H9 (cell line): ENCODE data around the gene NF1. TPM values are rescaled to one million over a fixed set of nuclear protein-coding genes. Genes with fewer than 3 reads are reported as not detected.

Source experiments
- DNase-seq: peaks from one replicate; pipeline ENCODE4 v3.0.0-alpha.2; 2017
- H2AFZ ChIP-seq: one replicate; pipeline ENCODE4 v1.6.1; 2013; ENCODE audit warnings: mild to moderate bottlenecking, low read length, control low read depth, moderate library complexity
- H2AK5ac ChIP-seq: 2 replicates; pipeline ENCODE4 v1.6.1; 2013; ENCODE audit warnings: low read length, control low read depth, mixed read lengths; ENCODE audit not compliant: insufficient read length
- H2BK120ac ChIP-seq: one replicate; pipeline ENCODE4 v1.6.1; 2013; ENCODE audit warnings: low read depth, mild to moderate bottlenecking, low read length, control low read depth, inconsistent platforms; ENCODE audit not compliant: poor library complexity, severe bottlenecking
- H2BK12ac ChIP-seq: 2 replicates; pipeline ENCODE4 v1.6.1; 2013; ENCODE audit warnings: low read length, control low read depth, mixed read lengths, low read depth; ENCODE audit not compliant: insufficient read length
- H2BK15ac ChIP-seq: 2 replicates; pipeline ENCODE4 v1.6.1; 2013; ENCODE audit warnings: low read depth, low read length, control low read depth
- H2BK20ac ChIP-seq: one replicate; pipeline ENCODE4 v1.6.1; 2013; ENCODE audit warnings: low read depth, mild to moderate bottlenecking, low read length, control low read depth, inconsistent platforms; ENCODE audit not compliant: poor library complexity, severe bottlenecking
- H2BK5ac ChIP-seq: 2 replicates; pipeline ENCODE4 v1.6.1; 2013; ENCODE audit warnings: low read length, control low read depth, mixed read lengths; ENCODE audit not compliant: insufficient read length
- H3K14ac ChIP-seq: 2 replicates; pipeline ENCODE4 v1.6.1; 2013; ENCODE audit warnings: low read length, control low read depth; ENCODE audit not compliant: insufficient read depth
- H3K18ac ChIP-seq: 2 replicates; pipeline ENCODE4 v1.6.1; 2013; ENCODE audit warnings: low read depth, mild to moderate bottlenecking, mixed read lengths, low read length, control low read depth; ENCODE audit not compliant: insufficient read length
- H3K23ac ChIP-seq: 2 replicates; pipeline ENCODE4 v1.6.1; 2013; ENCODE audit warnings: low read length, control low read depth, mixed read lengths, low read depth; ENCODE audit not compliant: insufficient read length
- H3K23me2 ChIP-seq: 2 replicates; pipeline ENCODE4 v1.6.1; 2013; ENCODE audit warnings: low read depth, mild to moderate bottlenecking, mixed read lengths, low read length, control low read depth; ENCODE audit not compliant: insufficient read length, poor library complexity, severe bottlenecking
- H3K27ac ChIP-seq: 2 replicates; pipeline ENCODE4 v1.5.1; 2013; ENCODE audit warnings: low read length, control low read depth, mixed read lengths, low read depth; ENCODE audit not compliant: insufficient read length
- H3K27me3 ChIP-seq: 2 replicates; pipeline ENCODE4 v1.6.1; 2013; ENCODE audit warnings: low read length, control low read depth, inconsistent platforms; ENCODE audit not compliant: insufficient read depth
- H3K4ac ChIP-seq: 2 replicates; pipeline ENCODE4 v1.6.1; 2013; ENCODE audit warnings: low read depth, mild to moderate bottlenecking, control low read depth, inconsistent platforms, low read length, moderate library complexity
- H3K4me1 ChIP-seq: 2 replicates; pipeline ENCODE4 v1.6.1; 2013; ENCODE audit warnings: low read length, control low read depth, inconsistent platforms; ENCODE audit not compliant: insufficient read depth
- H3K4me2 ChIP-seq: 2 replicates; pipeline ENCODE4 v1.6.1; 2013; ENCODE audit warnings: low read length, control low read depth, mixed read lengths; ENCODE audit not compliant: insufficient read length, insufficient read depth
- H3K56ac ChIP-seq: 2 replicates; pipeline ENCODE4 v1.6.1; 2013; ENCODE audit warnings: low read depth, mild to moderate bottlenecking, mixed read lengths, low read length, control low read depth; ENCODE audit not compliant: insufficient read length
- H3K79me1 ChIP-seq: 2 replicates; pipeline ENCODE4 v1.6.1; 2013; ENCODE audit warnings: low read depth, mild to moderate bottlenecking, moderate library complexity, low read length, control low read depth, inconsistent platforms; ENCODE audit not compliant: insufficient read depth, poor library complexity, severe bottlenecking
- H3K79me2 ChIP-seq: 2 replicates; pipeline ENCODE4 v1.6.1; 2013; ENCODE audit warnings: low read length, control low read depth, inconsistent platforms; ENCODE audit not compliant: insufficient read depth
- H3K9ac ChIP-seq: 2 replicates; pipeline ENCODE4 v1.6.1; 2013; ENCODE audit warnings: low read length, control low read depth, mixed read lengths; ENCODE audit not compliant: insufficient read length; ENCODE audit errors: extremely low read depth
- H3K9me3 ChIP-seq: one replicate; pipeline ENCODE4 v1.6.1; 2013; ENCODE audit warnings: low read depth, low read length, inconsistent platforms; ENCODE audit not compliant: control insufficient read depth
- H3T11ph ChIP-seq: one replicate; pipeline ENCODE4 v1.6.1; 2013; ENCODE audit warnings: mild to moderate bottlenecking, low read length, control low read depth, inconsistent platforms
- H4K20me1 ChIP-seq: one replicate; pipeline ENCODE4 v1.6.1; 2013; ENCODE audit not compliant: control insufficient read depth, insufficient read length, insufficient read depth
- H4K5ac ChIP-seq: 2 replicates; pipeline ENCODE4 v1.6.1; 2013; ENCODE audit warnings: low read depth, mild to moderate bottlenecking, mixed read lengths, low read length, control low read depth; ENCODE audit not compliant: insufficient read length
- H4K8ac ChIP-seq: replicated peaks from 2 replicates; pipeline ENCODE4 v1.6.1; 2013; ENCODE audit warnings: low read length, control low read depth, mixed read lengths, low read depth; ENCODE audit not compliant: insufficient read length
- H4K91ac ChIP-seq: 2 replicates; pipeline ENCODE4 v1.6.1; 2013; ENCODE audit warnings: low read depth, mild to moderate bottlenecking, moderate library complexity, mixed read lengths, low read length, control low read depth; ENCODE audit not compliant: insufficient read length
- H3K27ac Mint-ChIP-seq, 3 experiments: 2 replicates in 2 of 3; 3 replicates in 1 of 3; pipeline ENCODE4 v1.8.0; 2020 to 2021; ENCODE audit warnings: mixed read lengths in 3 of 3, mild to moderate bottlenecking in 1 of 3, moderate library complexity in 1 of 3
- H3K27me3 Mint-ChIP-seq: 2 replicates; pipeline ENCODE4 v1.8.0; 2021; ENCODE audit warnings: low read depth, mild to moderate bottlenecking, moderate library complexity, mixed read lengths
- H3K36me3 Mint-ChIP-seq, 3 experiments: 2 replicates in 2 of 3; 3 replicates in 1 of 3; pipeline ENCODE4 v1.8.0; 2020 to 2021; ENCODE audit warnings: low read depth in 3 of 3, mixed read lengths in 3 of 3; ENCODE audit not compliant: insufficient read depth in 1 of 3
- H3K4me1 Mint-ChIP-seq, 2 experiments: 2 replicates each; pipeline ENCODE4 v1.8.0; 2020; ENCODE audit warnings: mixed read lengths in 2 of 2
- H3K4me3 Mint-ChIP-seq, 2 experiments: 2 replicates in 1 of 2; 3 replicates in 1 of 2; pipeline ENCODE4 v1.8.0; 2020 to 2021; ENCODE audit warnings: mild to moderate bottlenecking in 2 of 2, mixed read lengths in 2 of 2, moderate library complexity in 1 of 2
- H3K9me3 Mint-ChIP-seq, 2 experiments: 2 replicates in 1 of 2; 3 replicates in 1 of 2; pipeline ENCODE4 v1.8.0; 2020; ENCODE audit warnings: mild to moderate bottlenecking in 2 of 2, mixed read lengths in 2 of 2, moderate library complexity in 1 of 2
- total RNA-seq: library from RNA; stranded (reverse); gene quantifications from 2 replicates; pipeline ENCODE4 v1.2.1, GENCODE V29; 2021
- TF ChIP-seq, protein P1 (sequence below): fragments of 200-600 bp; sonication (generic); conservative IDR thresholded peaks from 3 replicates; pipeline ENCODE4 v1.8.0; 2021; ENCODE audit warnings: antibody characterized with exemption, mild to moderate bottlenecking

The NF1 gene
- total RNA-seq, 1 experiment from 2014 or later = 38.1 TPM

GRCh38 chr17:31231852-31232251, 137.1 kb downstream of the NF1 start:
- no peak overlapping the region for H2BK15ac ChIP-seq
- Mint-ChIP-seq H3K27ac (no peak overlapping the region), H3K36me3 (peaks cover 5 to 54% (median 28%) of the 10 kb centered on the region in 3 experiments; a peak in 6 of 7 replicates), H3K27me3 (no peaks in the 10 kb centered on the region), H3K4me1 (no peaks in the 10 kb centered on the region), H3K9me3 (no peaks in the 10 kb centered on the region), H3K4me3 (no peak overlapping the region)
- no peak overlapping the region for H3K9ac ChIP-seq
- no peak overlapping the region for H2AK5ac ChIP-seq
- no peak overlapping the region for H3K56ac ChIP-seq
- no peak overlapping the region for H3K4me2 ChIP-seq
- no peaks in the 10 kb centered on the region for H3K27me3 ChIP-seq
- no peaks in the 10 kb centered on the region for H4K20me1 ChIP-seq
- no peak overlapping the region for H4K5ac ChIP-seq
- no peaks in the 10 kb centered on the region for H3K79me1 ChIP-seq
- no peak overlapping the region for H3K27ac ChIP-seq
- H3K23me2 ChIP-seq = no peaks in the 10 kb centered on the region
- H2BK20ac ChIP-seq = no peak overlapping the region
- no peak overlapping the region for H2BK12ac ChIP-seq
- TF ChIP-seq, protein P1, sequence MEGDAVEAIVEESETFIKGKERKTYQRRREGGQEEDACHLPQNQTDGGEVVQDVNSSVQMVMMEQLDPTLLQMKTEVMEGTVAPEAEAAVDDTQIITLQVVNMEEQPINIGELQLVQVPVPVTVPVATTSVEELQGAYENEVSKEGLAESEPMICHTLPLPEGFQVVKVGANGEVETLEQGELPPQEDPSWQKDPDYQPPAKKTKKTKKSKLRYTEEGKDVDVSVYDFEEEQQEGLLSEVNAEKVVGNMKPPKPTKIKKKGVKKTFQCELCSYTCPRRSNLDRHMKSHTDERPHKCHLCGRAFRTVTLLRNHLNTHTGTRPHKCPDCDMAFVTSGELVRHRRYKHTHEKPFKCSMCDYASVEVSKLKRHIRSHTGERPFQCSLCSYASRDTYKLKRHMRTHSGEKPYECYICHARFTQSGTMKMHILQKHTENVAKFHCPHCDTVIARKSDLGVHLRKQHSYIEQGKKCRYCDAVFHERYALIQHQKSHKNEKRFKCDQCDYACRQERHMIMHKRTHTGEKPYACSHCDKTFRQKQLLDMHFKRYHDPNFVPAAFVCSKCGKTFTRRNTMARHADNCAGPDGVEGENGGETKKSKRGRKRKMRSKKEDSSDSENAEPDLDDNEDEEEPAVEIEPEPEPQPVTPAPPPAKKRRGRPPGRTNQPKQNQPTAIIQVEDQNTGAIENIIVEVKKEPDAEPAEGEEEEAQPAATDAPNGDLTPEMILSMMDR = no peak
- no peak overlapping the region for H4K91ac ChIP-seq
- no peak overlapping the region for H3K14ac ChIP-seq
- H3K23ac ChIP-seq = no peak overlapping the region
- no peak overlapping the region for H3K4ac ChIP-seq
- H2BK120ac ChIP-seq = no peak overlapping the region
- H3K4me1 ChIP-seq = no peaks in the 10 kb centered on the region
- no peak overlapping the region for H3T11ph ChIP-seq
- H2BK5ac ChIP-seq = no peak overlapping the region
- no peak overlapping the region for H3K18ac ChIP-seq
- H3K79me2 ChIP-seq = no peaks in the 10 kb centered on the region
- DNase-seq = no peak
- no peak overlapping the region for H4K8ac ChIP-seq
- H3K9me3 ChIP-seq = no peaks in the 10 kb centered on the region
- H2AFZ ChIP-seq = no peak overlapping the region
